ACHN (cell line): ENCODE data around the gene SYNE2.

Experiments
- DNase-seq: peaks from one replicate; pipeline ENCODE4 v3.0.0-alpha.2; 2015
- in situ Hi-C: cut with HindIII; loops from 2 replicates; pipeline ENCODE4 v1.10.0; 2017; ENCODE audit warnings: low sequenced_read_pairs, low pct_ligation_motif_present, low pct_unique_long_range_greater_than_20kb

SYNE2 gene

GRCh38 chr14:63902375-63902976, 49.7 kb downstream of the SYNE2 start:
- in situ Hi-C loops, result no loop called here
- DNase-seq, result no peak

- in situ Hi-C loops, result no loop called here
- DNase-seq, result no peak
Measured at GRCh38 chr14:63904724-63905123, 51.9 kb downstream of the SYNE2 start.

GRCh38 chr14:63905370-63905769, 52.6 kb downstream of the SYNE2 start:
- DNase-seq, result no peak
- in situ Hi-C loops, result no loop called here

- in situ Hi-C loops, result no loop called here
- no peak for DNase-seq
Measured at GRCh38 chr14:63908667-63909264, 56.0 kb downstream of the SYNE2 start.

- no peak for DNase-seq
Measured at GRCh38 chr14:63909984-63910383, 57.2 kb downstream of the SYNE2 start.

GRCh38 chr14:63910583-63911363, 58.0 kb downstream of the SYNE2 start:
- no peak for DNase-seq
- in situ Hi-C loops, result no loop called here

More at GRCh38 chr14:63909984-63910383, 57.2 kb downstream of the SYNE2 start:
- in situ Hi-C loops, result no loop called here

GRCh38 chr14:63911404-63911803, 58.6 kb downstream of the SYNE2 start:
- no peak for DNase-seq
- in situ Hi-C loops, result no loop called here

- in situ Hi-C loops, result no loop called here
- no peak for DNase-seq
Measured at GRCh38 chr14:63912286-63912685, 59.5 kb downstream of the SYNE2 start.

- peak; percentile 66 for DNase-seq
Measured at GRCh38 chr14:63918411-63918810, 65.6 kb downstream of the SYNE2 start.

GRCh38 chr14:63922696-63923421, 70.1 kb downstream of the SYNE2 start:
- DNase-seq, result no peak
- in situ Hi-C loops, result no loop called here

More at GRCh38 chr14:63918411-63918810, 65.6 kb downstream of the SYNE2 start:
- in situ Hi-C loops, result no loop called here

- in situ Hi-C loops, result no loop called here
- no peak for DNase-seq
Measured at GRCh38 chr14:63923422-63923752, 70.6 kb downstream of the SYNE2 start.

GRCh38 chr14:63924375-63924774, 71.6 kb downstream of the SYNE2 start:
- DNase-seq, result no peak
- in situ Hi-C loops, result no loop called here

GRCh38 chr14:63926641-63927040, 73.8 kb downstream of the SYNE2 start:
- DNase-seq, result no peak
- in situ Hi-C loops, result no loop called here

- no peak for DNase-seq
- in situ Hi-C loops, result no loop called here
Measured at GRCh38 chr14:63928744-63929174, 76.0 kb downstream of the SYNE2 start.

GRCh38 chr14:63933110-63933509, 80.3 kb downstream of the SYNE2 start:
- in situ Hi-C loops, result no loop called here
- no peak for DNase-seq

GRCh38 chr14:63933711-63934110, 80.9 kb downstream of the SYNE2 start:
- DNase-seq, result no peak
- in situ Hi-C loops, result no loop called here

- DNase-seq, result peak; percentile 31
- in situ Hi-C loops, result no loop called here
Measured at GRCh38 chr14:63938198-63939005, 85.6 kb downstream of the SYNE2 start.

- no peak for DNase-seq
- in situ Hi-C loops, result no loop called here
Measured at GRCh38 chr14:63939006-63939270, 86.1 kb downstream of the SYNE2 start.

- in situ Hi-C loops, result no loop called here
- DNase-seq, result no peak
Measured at GRCh38 chr14:63940387-63940786, 87.6 kb downstream of the SYNE2 start.
